ENCODE measurements around the gene PCNX3.
"Not testable (repeated sequence)": the region's sequence is repeated elsewhere in the genome, so short reads cannot be mapped to it uniquely, and the experiment has no call there.

Gene PCNX3

DNA sequence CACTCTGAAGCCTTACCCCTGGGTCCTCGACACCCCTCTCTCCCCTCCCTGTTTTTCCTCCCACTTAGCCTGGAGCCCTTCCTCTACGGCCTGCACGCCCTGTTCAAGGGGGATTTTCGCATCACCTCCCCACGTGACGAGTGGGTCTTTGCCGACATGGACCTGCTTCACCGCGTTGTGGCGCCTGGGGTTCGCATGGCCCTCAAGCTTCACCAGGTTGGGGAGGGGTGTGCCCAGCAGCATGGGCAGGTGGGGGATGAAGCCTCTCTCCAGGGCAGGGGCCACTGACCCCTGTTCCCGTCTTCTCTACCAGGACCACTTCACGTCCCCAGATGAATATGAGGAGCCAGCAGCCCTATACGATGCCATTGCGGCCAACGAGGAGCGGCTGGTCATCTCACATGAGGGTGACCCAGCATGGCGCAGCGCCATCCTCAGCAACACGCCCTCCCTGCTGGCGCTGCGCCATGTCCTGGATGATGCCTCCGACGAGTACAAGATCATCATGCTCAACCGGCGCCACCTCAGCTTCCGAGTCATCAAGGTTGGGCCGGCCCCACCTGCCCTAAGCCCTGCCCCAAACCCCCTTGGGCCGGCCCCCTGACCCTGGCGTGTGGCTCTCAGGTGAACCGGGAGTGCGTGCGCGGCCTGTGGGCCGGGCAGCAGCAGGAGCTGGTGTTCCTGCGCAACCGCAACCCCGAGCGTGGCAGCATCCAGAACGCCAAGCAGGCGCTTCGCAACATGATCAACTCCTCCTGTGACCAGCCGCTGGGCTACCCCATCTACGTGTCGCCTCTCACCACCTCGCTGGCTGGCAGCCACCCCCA lies 19.5 kb downstream of the PCNX3 start:
- no peaks in the 10 kb centered on the region for H3K27me3 Mint-ChIP-seq
- DNase-seq (ENCODE audit: low spot score in 2 of 2): no peak
- H3K4me3 Mint-ChIP-seq: no peak overlapping the region
- no peaks in the 10 kb centered on the region for H3K9me3 Mint-ChIP-seq
- peaks cover 48% of the 10 kb centered on the region for H3K36me3 Mint-ChIP-seq (ENCODE audit: insufficient read depth)
- no peak overlapping the region for H3K27ac Mint-ChIP-seq (ENCODE audit: low read depth)
- ATAC-seq (replicated peaks; ENCODE audit: extremely low read depth, poor library complexity, severe bottlenecking): no peak
- H3K4me1 Mint-ChIP-seq: peaks cover 25% of the 10 kb centered on the region

DNA sequence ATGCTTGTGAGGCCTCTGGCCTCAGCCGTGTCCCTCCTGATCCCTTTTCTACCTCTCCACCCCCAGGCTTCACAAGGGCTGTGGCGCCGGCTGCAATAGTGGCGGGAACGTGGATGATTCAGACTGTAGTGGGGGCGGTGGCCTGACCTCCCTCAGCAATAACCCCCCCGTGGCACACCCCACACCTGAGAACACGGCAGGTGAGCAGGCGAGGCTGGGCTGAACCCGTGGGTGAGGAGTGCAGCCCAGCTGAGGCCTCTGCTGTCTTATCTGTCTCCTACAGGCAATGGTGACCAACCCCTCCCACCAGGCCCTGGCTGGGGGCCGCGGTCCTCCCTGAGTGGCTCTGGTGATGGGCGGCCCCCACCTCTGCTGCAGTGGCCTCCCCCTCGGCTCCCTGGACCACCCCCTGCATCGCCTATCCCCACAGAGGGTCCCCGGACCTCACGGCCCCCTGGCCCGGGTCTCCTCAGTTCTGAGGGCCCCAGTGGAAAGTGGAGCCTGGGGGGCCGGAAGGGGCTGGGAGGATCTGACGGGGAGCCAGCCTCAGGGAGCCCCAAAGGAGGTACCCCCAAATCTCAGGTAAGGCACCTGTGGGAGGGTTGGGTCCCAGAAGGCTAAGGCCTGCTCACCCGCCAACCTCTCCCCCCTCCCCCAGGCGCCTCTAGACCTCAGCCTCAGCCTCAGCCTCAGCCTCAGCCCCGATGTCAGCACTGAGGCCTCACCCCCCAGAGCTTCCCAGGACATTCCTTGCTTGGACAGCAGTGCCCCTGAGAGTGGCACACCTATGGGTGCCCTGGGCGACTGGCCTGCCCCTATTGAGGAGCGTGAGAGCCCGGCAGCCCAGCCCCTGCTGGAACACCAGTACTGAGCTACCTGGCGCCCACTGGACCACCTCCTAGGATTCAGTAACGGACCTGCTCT lies 20.8 kb downstream of the PCNX3 start:
- Mint-ChIP-seq H3K27me3 (no peaks in the 10 kb centered on the region), H3K27ac (ENCODE audit: low read depth) (peak overlapping the region; percentile 98), H3K9me3 (no peaks in the 10 kb centered on the region), H3K36me3 (ENCODE audit: insufficient read depth) (peaks cover 51% of the 10 kb centered on the region), H3K4me3 (peak overlapping the region; percentile 86), H3K4me1 (peaks cover 29% of the 10 kb centered on the region)
- DNase-seq (ENCODE audit: low spot score in 2 of 2) (no peak), ATAC-seq (replicated peaks; ENCODE audit: extremely low read depth, poor library complexity, severe bottlenecking) (no peak)

DNA sequence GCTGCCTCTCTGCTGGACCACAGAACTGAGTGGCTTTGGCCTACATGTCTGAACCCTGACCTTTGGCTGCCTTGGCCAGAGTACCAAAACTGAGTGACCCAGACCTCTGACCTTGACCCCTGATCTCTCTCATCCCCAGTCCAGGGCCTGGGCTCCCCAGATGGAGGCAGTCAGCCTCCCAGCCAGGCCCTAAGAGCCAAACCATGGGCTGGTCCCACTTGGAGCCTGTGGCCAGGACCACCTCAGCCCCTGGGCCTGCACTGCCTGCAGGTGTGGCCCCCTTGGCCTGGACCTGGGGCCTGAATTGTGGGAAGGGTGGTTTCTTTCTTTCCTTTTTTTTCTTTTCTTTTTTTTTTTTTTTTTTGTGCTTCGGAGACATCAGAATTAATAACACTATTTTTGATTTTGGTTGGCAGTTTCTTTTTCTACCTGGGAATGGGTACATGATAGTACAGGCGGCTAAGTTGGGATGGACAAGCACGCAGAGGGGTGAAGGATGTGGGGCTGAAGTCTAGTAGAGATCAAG lies 21.5 kb downstream of the PCNX3 start:
- peaks cover 56% of the 10 kb centered on the region for H3K36me3 Mint-ChIP-seq (ENCODE audit: insufficient read depth)
- no peaks in the 10 kb centered on the region for H3K9me3 Mint-ChIP-seq
- ATAC-seq (replicated peaks; ENCODE audit: extremely low read depth, poor library complexity, severe bottlenecking) (no peak), DNase-seq (ENCODE audit: low spot score in 2 of 2) (no peak)
- H3K27ac Mint-ChIP-seq (ENCODE audit: low read depth): peak overlapping the region; percentile 98
- H3K4me3 Mint-ChIP-seq: peak overlapping the region; percentile 86
- H3K4me1 Mint-ChIP-seq: peaks cover 35% of the 10 kb centered on the region
- H3K27me3 Mint-ChIP-seq: no peaks in the 10 kb centered on the region

DNA sequence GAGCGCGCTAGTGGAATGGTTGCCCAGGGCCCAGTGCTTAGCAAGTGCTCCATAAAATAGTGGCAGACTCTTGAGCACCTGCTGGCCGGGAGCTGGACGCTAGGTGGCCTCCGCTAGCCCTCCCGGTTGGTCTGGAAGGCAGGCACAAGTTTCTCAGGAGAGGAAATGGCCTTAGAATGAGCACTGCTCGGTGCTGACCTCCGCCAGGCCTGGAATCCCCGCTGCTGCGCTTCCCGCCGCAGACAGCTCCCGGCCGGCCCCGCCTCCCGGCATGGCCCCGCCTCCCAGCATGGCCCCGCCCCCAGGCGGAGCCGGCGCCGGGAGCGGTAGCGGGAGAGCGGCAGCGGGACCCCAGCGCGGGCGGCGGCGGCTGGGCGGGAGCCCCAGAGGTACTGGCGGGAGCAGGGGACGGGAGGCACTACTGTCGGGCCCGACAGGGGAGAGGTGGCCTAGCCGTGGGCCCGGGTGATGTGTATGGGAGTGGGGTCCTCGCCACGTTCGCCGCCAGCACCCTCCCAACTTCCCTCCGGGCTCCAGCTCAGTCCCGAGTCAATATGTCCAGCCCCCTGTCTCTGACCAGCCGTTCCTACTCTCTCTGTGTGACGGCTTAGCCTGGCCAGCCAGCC lies 22.3 kb downstream of the PCNX3 start, which contains the start of gene SIPA1:
TSS of gene SIPA1 (plus strand) at position 308 of the 626 bp plus-strand sequence. CDS start 2,821 bp downstream, outside the sequence.
- DNase-seq (ENCODE audit: low spot score in 2 of 2) (peak; percentile 68 to 70), ATAC-seq (replicated peaks; ENCODE audit: extremely low read depth, poor library complexity, severe bottlenecking) (peak; percentile 26)
- Mint-ChIP-seq H3K36me3 (ENCODE audit: insufficient read depth) (peaks cover 58% of the 10 kb centered on the region), H3K9me3 (no peaks in the 10 kb centered on the region), H3K4me3 (peak within 1 kb of the TSS; percentile 86), H3K27me3 (no peaks in the 10 kb centered on the region), H3K4me1 (peaks cover 35% of the 10 kb centered on the region), H3K27ac (ENCODE audit: low read depth) (peak within 1 kb of the TSS; percentile 98)

DNA sequence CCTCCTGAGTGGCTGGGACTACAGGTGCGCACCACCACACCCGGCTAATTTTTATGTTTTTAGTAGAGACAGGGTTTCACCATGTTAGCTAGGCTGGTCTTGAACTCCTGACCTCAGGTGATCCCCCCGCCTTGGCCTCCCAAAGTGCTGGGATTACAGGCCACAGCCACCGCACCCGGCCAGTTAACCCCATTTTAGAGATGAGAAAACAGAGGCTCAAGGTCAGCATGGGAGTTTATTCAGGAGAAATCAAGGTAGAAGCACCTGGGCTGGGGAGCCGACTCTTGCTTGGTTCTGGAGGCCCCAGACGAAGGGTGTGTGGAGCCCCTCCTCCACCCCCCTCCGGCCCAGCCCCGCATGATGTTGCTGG lies 23.6 kb downstream of the PCNX3 start:
- DNase-seq (ENCODE audit: low spot score in 2 of 2); H3K9me3 Mint-ChIP-seq; ATAC-seq (replicated peaks; ENCODE audit: extremely low read depth, poor library complexity, severe bottlenecking); H3K27me3 Mint-ChIP-seq: not testable (repeated sequence)
- Mint-ChIP-seq H3K4me3 (peak overlapping the region; percentile 86), H3K36me3 (ENCODE audit: insufficient read depth) (peaks cover 69% of the 10 kb centered on the region), H3K4me1 (peaks cover 39% of the 10 kb centered on the region), H3K27ac (ENCODE audit: low read depth) (peak overlapping the region; percentile 98)

DNA sequence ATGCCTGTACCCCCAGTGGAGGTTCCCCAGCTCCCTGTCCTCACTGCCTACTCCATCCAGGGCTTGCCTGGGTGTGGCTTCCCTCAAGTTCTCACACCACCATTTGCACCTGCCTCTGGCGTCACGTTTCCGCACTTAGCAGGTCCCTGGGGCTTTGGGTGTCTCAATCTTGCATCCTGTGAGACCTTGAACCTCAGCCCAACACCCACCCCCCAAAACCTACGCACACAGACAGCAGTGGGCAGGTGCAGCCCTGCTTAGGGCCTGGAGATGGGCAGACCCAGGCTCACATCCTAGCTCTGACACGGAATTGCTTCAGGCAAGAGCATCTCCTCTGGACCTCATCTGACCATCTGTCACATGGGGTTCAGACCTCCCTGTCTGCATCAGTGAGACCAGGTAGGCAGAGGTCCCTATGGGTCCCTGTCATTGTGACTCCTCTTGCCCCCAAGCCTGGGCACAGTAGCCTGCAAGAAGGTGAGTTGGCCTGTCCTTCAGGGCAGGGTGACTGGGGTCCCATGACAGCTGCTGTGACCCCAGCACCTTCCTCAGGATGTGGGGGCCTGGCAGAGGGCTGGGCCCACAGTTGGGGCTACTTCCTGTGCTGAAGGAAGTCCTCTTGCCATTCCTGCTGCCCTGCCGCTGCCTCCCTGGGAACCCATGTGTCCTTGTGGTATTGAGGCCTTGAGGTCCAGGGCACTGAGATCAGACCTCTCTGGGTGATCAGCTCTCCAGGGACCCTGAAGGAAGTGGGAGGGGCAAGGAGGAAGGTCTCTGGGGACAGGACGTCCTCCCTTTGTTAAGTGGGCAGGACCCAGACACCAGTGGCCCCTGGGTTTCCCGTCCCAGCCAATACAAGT lies 24.3 kb downstream of the PCNX3 start:
- H3K9me3 Mint-ChIP-seq: no peaks in the 10 kb centered on the region
- H3K4me1 Mint-ChIP-seq: peaks cover 45% of the 10 kb centered on the region
- H3K4me3 Mint-ChIP-seq: peak overlapping the region; percentile 86
- ATAC-seq (replicated peaks; ENCODE audit: extremely low read depth, poor library complexity, severe bottlenecking) (peak; percentile 81), DNase-seq (ENCODE audit: low spot score in 2 of 2) (peak; percentile 72 to 94)
- H3K27me3 Mint-ChIP-seq: no peaks in the 10 kb centered on the region
- peak overlapping the region; percentile 98 for H3K27ac Mint-ChIP-seq (ENCODE audit: low read depth)
- peaks cover 75% of the 10 kb centered on the region for H3K36me3 Mint-ChIP-seq (ENCODE audit: insufficient read depth)

DNA sequence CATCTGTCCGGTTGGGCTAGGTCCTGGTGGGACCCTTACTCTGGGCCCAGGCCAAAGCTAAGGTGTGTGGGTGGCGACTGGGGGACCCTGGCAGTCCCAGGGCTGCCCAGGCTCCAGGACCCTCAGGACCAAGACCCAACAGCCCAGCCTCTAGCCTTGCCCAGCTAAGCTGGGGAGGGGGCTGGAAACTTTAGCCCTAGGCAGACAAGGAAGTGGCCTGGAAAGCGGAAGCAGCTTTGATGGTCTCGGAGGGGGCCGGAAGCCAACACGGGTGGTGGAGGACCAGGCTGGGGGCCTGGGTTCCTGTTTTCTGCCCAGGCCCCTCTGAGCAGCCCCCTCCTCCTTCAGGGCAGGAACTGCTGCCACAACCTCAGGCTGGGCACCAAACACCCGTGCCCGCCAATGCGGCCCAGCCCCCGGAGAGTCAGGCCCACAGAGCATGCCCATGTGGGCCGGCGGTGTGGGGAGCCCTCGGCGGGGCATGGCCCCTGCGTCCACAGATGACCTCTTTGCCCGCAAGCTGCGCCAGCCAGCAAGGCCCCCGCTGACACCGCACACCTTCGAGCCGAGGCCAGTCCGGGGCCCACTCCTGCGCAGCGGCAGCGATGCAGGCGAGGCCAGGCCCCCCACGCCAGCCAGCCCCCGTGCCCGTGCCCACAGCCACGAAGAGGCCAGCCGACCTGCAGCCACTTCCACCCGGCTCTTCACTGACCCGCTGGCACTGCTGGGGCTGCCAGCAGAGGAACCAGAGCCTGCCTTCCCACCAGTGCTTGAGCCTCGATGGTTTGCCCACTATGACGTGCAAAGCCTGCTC lies 25.1 kb downstream of the PCNX3 start:
- Mint-ChIP-seq H3K4me3 (peak overlapping the region; percentile 86), H3K27ac (ENCODE audit: low read depth) (peak overlapping the region; percentile 98), H3K4me1 (peaks cover 49% of the 10 kb centered on the region), H3K27me3 (no peaks in the 10 kb centered on the region), H3K9me3 (no peaks in the 10 kb centered on the region), H3K36me3 (ENCODE audit: insufficient read depth) (peaks cover 77% of the 10 kb centered on the region)
- DNase-seq (ENCODE audit: low spot score in 2 of 2) (peak in 1 of 2 donors; percentile 46), ATAC-seq (replicated peaks; ENCODE audit: extremely low read depth, poor library complexity, severe bottlenecking) (no peak)

DNA sequence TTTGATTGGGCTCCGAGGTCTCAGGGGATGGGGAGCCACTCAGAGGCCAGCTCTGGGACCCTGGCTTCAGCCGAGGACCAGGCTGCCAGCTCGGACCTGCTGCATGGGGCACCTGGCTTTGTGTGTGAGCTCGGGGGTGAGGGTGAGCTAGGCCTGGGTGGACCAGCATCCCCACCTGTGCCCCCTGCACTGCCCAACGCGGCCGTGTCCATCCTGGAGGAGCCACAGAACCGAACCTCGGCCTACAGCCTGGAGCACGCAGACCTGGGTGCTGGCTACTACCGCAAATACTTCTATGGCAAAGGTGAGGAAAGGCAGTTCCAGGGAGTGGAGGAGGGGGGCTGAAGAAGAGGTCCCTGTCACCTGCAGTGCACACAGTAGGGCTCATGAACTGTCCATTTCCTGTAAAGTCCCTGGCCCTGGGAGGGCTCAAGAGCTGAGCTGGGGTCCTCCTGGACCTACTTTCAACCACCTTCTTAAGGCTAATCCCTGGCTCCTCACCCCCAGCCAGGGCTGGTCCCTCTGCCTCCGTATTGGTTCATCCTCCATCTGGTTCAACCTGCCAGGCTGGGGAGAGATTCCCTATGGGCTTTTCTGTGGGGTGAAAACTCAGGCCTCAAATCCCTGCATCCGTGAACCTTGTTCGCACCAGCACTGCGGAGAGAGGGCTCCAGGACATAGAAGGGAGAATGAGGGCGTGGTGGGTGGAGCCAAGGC lies 25.9 kb downstream of the PCNX3 start:
- ATAC-seq (replicated peaks; ENCODE audit: extremely low read depth, poor library complexity, severe bottlenecking): no peak
- peaks cover 51% of the 10 kb centered on the region for H3K4me1 Mint-ChIP-seq
- H3K36me3 Mint-ChIP-seq (ENCODE audit: insufficient read depth): peaks cover 80% of the 10 kb centered on the region
- peak overlapping the region; percentile 98 for H3K27ac Mint-ChIP-seq (ENCODE audit: low read depth)
- H3K4me3 Mint-ChIP-seq: peak overlapping the region; percentile 86
- no peaks in the 10 kb centered on the region for H3K27me3 Mint-ChIP-seq
- DNase-seq (ENCODE audit: low spot score in 2 of 2): no peak
- no peaks in the 10 kb centered on the region for H3K9me3 Mint-ChIP-seq

DNA sequence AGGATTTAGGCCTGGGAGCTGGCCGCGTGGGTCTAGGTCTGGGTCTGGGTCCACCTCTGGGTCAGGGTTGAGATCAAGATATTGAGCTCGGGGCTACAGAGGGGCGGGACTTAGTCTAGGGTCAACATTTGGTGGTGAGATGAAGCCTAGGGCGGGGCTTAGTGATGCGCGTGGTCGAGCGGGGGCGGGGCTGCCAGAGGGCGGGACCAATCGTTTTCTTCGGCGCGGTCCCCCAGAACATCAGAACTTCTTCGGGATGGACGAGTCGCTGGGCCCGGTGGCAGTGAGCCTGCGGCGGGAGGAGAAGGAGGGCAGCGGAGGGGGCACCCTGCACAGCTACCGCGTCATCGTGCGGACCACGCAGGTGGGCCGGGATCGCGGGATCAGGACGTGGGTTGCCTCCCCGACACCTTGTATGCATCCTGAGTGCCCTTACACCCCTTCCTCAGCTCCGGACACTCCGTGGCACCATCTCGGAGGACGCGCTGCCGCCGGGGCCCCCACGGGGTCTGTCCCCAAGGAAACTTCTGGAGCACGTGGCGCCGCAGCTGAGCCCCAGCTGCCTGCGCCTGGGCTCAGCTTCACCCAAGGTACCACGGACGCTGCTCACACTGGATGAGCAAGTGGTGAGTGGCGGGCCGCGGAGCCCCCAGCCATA lies 26.6 kb downstream of the PCNX3 start:
- peaks cover 51% of the 10 kb centered on the region for H3K4me1 Mint-ChIP-seq
- H3K4me3 Mint-ChIP-seq: peak overlapping the region; percentile 86
- peak overlapping the region; percentile 98 for H3K27ac Mint-ChIP-seq (ENCODE audit: low read depth)
- no peaks in the 10 kb centered on the region for H3K9me3 Mint-ChIP-seq
- no peaks in the 10 kb centered on the region for H3K27me3 Mint-ChIP-seq
- peaks cover 78% of the 10 kb centered on the region for H3K36me3 Mint-ChIP-seq (ENCODE audit: insufficient read depth)
- ATAC-seq (replicated peaks; ENCODE audit: extremely low read depth, poor library complexity, severe bottlenecking): no peak
- no peak for DNase-seq (ENCODE audit: low spot score in 2 of 2)

DNA sequence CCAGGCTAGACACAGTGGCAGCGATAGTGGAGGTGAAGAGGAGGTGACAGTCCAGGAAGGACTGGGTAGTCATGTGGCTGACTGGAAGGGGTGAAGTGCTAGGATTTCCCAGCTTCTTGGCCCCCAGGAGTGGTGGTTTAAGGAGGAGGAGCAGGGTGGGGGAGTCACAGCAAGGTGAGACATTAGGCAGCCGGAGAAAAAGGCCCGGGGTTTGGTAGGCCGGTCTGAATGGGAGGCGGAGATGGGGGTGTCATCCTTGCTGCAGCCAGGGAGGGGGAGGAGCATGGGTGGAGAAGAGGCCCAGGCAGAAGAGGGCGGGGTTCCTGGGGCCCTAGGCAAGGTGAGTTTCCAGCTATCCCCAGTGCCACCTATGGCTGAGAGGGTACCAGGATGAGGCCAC lies 28.4 kb downstream of the PCNX3 start:
- ATAC-seq (replicated peaks; ENCODE audit: extremely low read depth, poor library complexity, severe bottlenecking): no peak
- Mint-ChIP-seq H3K9me3 (no peaks in the 10 kb centered on the region), H3K36me3 (ENCODE audit: insufficient read depth) (peaks cover 76% of the 10 kb centered on the region), H3K27me3 (no peaks in the 10 kb centered on the region), H3K27ac (ENCODE audit: low read depth) (peak overlapping the region; percentile 85), H3K4me3 (peak overlapping the region; percentile 55), H3K4me1 (peaks cover 47% of the 10 kb centered on the region)
- DNase-seq (ENCODE audit: low spot score in 2 of 2): no peak

Measured in central memory CD8-positive, alpha-beta T cell (primary cell).